Measurements from ENCODE around the gene RMP24.

The RMP24 gene

GRCh38 chr18:35938158-35938557, 34.3 kb upstream of the RMP24 start:
- H3K79me2 ChIP-seq (ENCODE audit: insufficient read depth, low read length) = no peaks in the 10 kb centered on the region
- H2AFZ ChIP-seq (ENCODE audit: low read length) = no peak overlapping the region
- H3K4me2 ChIP-seq (ENCODE audit: insufficient read depth, low read length) = no peak overlapping the region
- no peaks in the 10 kb centered on the region for H3K9me3 ChIP-seq (ENCODE audit: low read depth, low read length)
- H3K4me3 ChIP-seq (ENCODE audit: insufficient read depth, low read length) = no peak overlapping the region
- DNase-seq (ENCODE audit: insufficient read length, low spot score, missing footprints) = no peak
- no peak for TF ChIP-seq CTCF (IDR thresholded peaks at IDR 0.05; ENCODE audit: extremely low read depth, low read depth, low read length)
- no peaks in the 10 kb centered on the region for H3K27me3 ChIP-seq (ENCODE audit: insufficient read depth, low read length)
- no peaks in the 10 kb centered on the region for H3K4me1 ChIP-seq (ENCODE audit: insufficient read depth, low read length)
- no peak overlapping the region for H3K27ac ChIP-seq (ENCODE audit: low read depth, low read length)
- no peaks in the 10 kb centered on the region for H4K20me1 ChIP-seq (ENCODE audit: insufficient read depth, low read length)
- no peaks in the 10 kb centered on the region for H3K36me3 ChIP-seq (ENCODE audit: insufficient read depth, low read length)

- no peak for DNase-seq (ENCODE audit: insufficient read length, low spot score, missing footprints)
- no peaks in the 10 kb centered on the region for H3K4me1 ChIP-seq (ENCODE audit: insufficient read depth, low read length)
- no peak for TF ChIP-seq CTCF (IDR thresholded peaks at IDR 0.05; ENCODE audit: extremely low read depth, low read depth, low read length)
These were observed 33.9 kb upstream of the RMP24 start for GRCh38 chr18:35938562-35938961.

GRCh38 chr18:35939138-35939537, 33.3 kb upstream of the RMP24 start:
- Histone ChIP-seq H3K4me3 (ENCODE audit: insufficient read depth, low read length) (no peak overlapping the region), H2AFZ (ENCODE audit: low read length) (no peak overlapping the region), H3K4me1 (ENCODE audit: insufficient read depth, low read length) (no peaks in the 10 kb centered on the region), H3K27ac (ENCODE audit: low read depth, low read length) (no peak overlapping the region), H3K79me2 (ENCODE audit: insufficient read depth, low read length) (no peaks in the 10 kb centered on the region), H3K36me3 (ENCODE audit: insufficient read depth, low read length) (no peaks in the 10 kb centered on the region), H3K27me3 (ENCODE audit: insufficient read depth, low read length) (no peaks in the 10 kb centered on the region), H3K9me3 (ENCODE audit: low read depth, low read length) (no peaks in the 10 kb centered on the region), H4K20me1 (ENCODE audit: insufficient read depth, low read length) (no peaks in the 10 kb centered on the region), H3K4me2 (ENCODE audit: insufficient read depth, low read length) (no peak overlapping the region)
- no peak for DNase-seq (ENCODE audit: insufficient read length, low spot score, missing footprints)
- peak; percentile 27 for TF ChIP-seq CTCF (IDR thresholded peaks at IDR 0.05; ENCODE audit: extremely low read depth, low read depth, low read length)

More at GRCh38 chr18:35938562-35938961, 33.9 kb upstream of the RMP24 start:
- Histone ChIP-seq H3K27ac (ENCODE audit: low read depth, low read length) (no peak overlapping the region), H3K4me3 (ENCODE audit: insufficient read depth, low read length) (no peak overlapping the region), H2AFZ (ENCODE audit: low read length) (no peak overlapping the region), H4K20me1 (ENCODE audit: insufficient read depth, low read length) (no peaks in the 10 kb centered on the region), H3K9me3 (ENCODE audit: low read depth, low read length) (no peaks in the 10 kb centered on the region), H3K36me3 (ENCODE audit: insufficient read depth, low read length) (no peaks in the 10 kb centered on the region), H3K79me2 (ENCODE audit: insufficient read depth, low read length) (no peaks in the 10 kb centered on the region), H3K27me3 (ENCODE audit: insufficient read depth, low read length) (no peaks in the 10 kb centered on the region), H3K4me2 (ENCODE audit: insufficient read depth, low read length) (no peak overlapping the region)

GRCh38 chr18:35941299-35941698, 31.2 kb upstream of the RMP24 start:
- Histone ChIP-seq H3K36me3 (ENCODE audit: insufficient read depth, low read length) (no peaks in the 10 kb centered on the region), H3K4me3 (ENCODE audit: insufficient read depth, low read length) (no peak overlapping the region), H4K20me1 (ENCODE audit: insufficient read depth, low read length) (no peaks in the 10 kb centered on the region), H3K27ac (ENCODE audit: low read depth, low read length) (no peak overlapping the region), H3K27me3 (ENCODE audit: insufficient read depth, low read length) (no peaks in the 10 kb centered on the region), H3K79me2 (ENCODE audit: insufficient read depth, low read length) (no peaks in the 10 kb centered on the region), H3K4me2 (ENCODE audit: insufficient read depth, low read length) (no peak overlapping the region), H2AFZ (ENCODE audit: low read length) (no peak overlapping the region), H3K9me3 (ENCODE audit: low read depth, low read length) (no peaks in the 10 kb centered on the region), H3K4me1 (ENCODE audit: insufficient read depth, low read length) (no peaks in the 10 kb centered on the region)
- no peak for TF ChIP-seq CTCF (IDR thresholded peaks at IDR 0.05; ENCODE audit: extremely low read depth, low read depth, low read length)
- no peak for DNase-seq (ENCODE audit: insufficient read length, low spot score, missing footprints)

Measured in osteoblast (primary cell).